H1 (cell line): ENCODE measurements around the gene TMEM145. TPM values are rescaled to one million over a fixed set of nuclear protein-coding genes. Genes with fewer than 3 reads are reported as not detected.

ENCODE experiments used
- BCL11A ChIP-seq, 2 experiments: IDR thresholded peaks; one replicate each; pipeline ENCODE4 v1.6.1; 2011; ENCODE audit warnings: low read depth in 2 of 2, low read length in 2 of 2, mild to moderate bottlenecking in 2 of 2
- CTBP2 ChIP-seq: IDR thresholded peaks from 2 replicates; pipeline ENCODE4 v1.7.0; 2011; ENCODE audit warnings: borderline replicate concordance, mild to moderate bottlenecking, moderate library complexity, mixed read lengths, low read length; ENCODE audit not compliant: insufficient read depth, insufficient read length
- JUND ChIP-seq: IDR thresholded peaks from 2 replicates; pipeline ENCODE4 v1.6.1; 2011; ENCODE audit warnings: mild to moderate bottlenecking, improper control_type of control experiment, low read length
- KDM5A ChIP-seq: fragments of 200-600 bp; IDR thresholded peaks from 2 replicates; pipeline ENCODE4 v1.7.1; 2012; ENCODE audit warnings: mild to moderate bottlenecking, low read length, inconsistent platforms, mixed read lengths
- MAFK ChIP-seq: IDR thresholded peaks from 2 replicates; pipeline ENCODE4 v1.6.1; 2012; ENCODE audit warnings: low read depth, mild to moderate bottlenecking, improper control_type of control experiment, low read length
- RBBP5 ChIP-seq: IDR thresholded peaks from 2 replicates; pipeline ENCODE4 v1.7.1; 2012; ENCODE audit warnings: low read depth, mild to moderate bottlenecking, inconsistent platforms, low read length, moderate library complexity, borderline replicate concordance
- SP2 ChIP-seq: IDR thresholded peaks from 2 replicates; pipeline ENCODE4 v1.6.1; 2012; ENCODE audit warnings: mild to moderate bottlenecking, low read length, inconsistent platforms
- TAF1 ChIP-seq: IDR thresholded peaks from 2 replicates; pipeline ENCODE4 v1.6.1; 2011; ENCODE audit warnings: mild to moderate bottlenecking, low read depth, low read length
- polyA plus RNA-seq, 7 experiments: library from polyadenylated mRNA; depleted of rRNA in 3 of 7; stranded (reverse) in 5 of 7; unstranded in 2 of 7; fragments of >200 nt in 5 of 7; fragments of 200-250 nt in 2 of 7; gene quantifications; 1 replicate in 5 of 7; 2 replicates in 1 of 7; 4 replicates in 1 of 7; pipeline versions ENCODE4 v1.2.1 to v1.2.3, GENCODE V29; 2011 to 2013; ENCODE audit warnings: missing spikeins in 2 of 7, mixed read lengths in 2 of 7
- total RNA-seq: library from RNA; stranded (reverse); fragmentation: NEBNext Ultra II Directional; extraction: Animal tissue kit (Norgen Biotek cat#: 25700); gene quantifications from 2 replicates; pipeline ENCODE4 v1.2.1, GENCODE V29; 2021
- TF ChIP-seq, protein P1 (sequence below): fragments of 300-600 bp; sonication (generic); IDR thresholded peaks from 2 replicates; pipeline ENCODE4 v1.7.1; 2012; ENCODE audit warnings: low read length, moderate library complexity, mild to moderate bottlenecking, inconsistent platforms; ENCODE audit not compliant: insufficient replicate concordance
- TF ChIP-seq, protein P2 (sequence below): IDR thresholded peaks from 2 replicates; pipeline ENCODE4 v1.6.1; 2012; ENCODE audit warnings: inconsistent platforms
- TF ChIP-seq, protein P3 (sequence below): IDR thresholded peaks from 2 replicates; pipeline ENCODE4 v1.6.1; 2012; ENCODE audit warnings: inconsistent platforms

Gene TMEM145
- total and polyA plus RNA-seq, 2 of the 8 experiments (the other 6 are each of a cell fraction or from before 2014, with no cell fraction given): 2.3 to 4.7 TPM

DNA sequence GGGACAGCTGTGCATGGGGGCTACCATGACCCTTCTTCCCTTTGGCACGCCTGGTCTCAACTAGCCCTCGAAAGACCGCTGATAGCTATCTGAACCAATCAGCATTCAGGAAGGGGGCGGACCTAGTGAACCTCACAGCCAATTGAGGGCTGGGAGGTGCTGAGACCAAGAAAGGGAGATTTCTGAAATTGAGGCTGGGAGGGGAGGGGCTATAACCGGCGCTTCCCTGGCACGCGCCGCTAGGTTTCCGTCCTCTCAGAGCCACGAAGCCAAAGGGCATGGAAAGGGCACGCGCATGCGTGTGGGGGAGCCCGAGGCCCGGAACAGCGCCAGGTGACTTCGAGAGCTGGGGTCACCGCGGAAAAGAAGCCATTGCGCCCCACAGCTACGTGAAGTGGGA, 6.5 kb upstream of the TMEM145 start (continued):
- TF ChIP-seq, protein P1, sequence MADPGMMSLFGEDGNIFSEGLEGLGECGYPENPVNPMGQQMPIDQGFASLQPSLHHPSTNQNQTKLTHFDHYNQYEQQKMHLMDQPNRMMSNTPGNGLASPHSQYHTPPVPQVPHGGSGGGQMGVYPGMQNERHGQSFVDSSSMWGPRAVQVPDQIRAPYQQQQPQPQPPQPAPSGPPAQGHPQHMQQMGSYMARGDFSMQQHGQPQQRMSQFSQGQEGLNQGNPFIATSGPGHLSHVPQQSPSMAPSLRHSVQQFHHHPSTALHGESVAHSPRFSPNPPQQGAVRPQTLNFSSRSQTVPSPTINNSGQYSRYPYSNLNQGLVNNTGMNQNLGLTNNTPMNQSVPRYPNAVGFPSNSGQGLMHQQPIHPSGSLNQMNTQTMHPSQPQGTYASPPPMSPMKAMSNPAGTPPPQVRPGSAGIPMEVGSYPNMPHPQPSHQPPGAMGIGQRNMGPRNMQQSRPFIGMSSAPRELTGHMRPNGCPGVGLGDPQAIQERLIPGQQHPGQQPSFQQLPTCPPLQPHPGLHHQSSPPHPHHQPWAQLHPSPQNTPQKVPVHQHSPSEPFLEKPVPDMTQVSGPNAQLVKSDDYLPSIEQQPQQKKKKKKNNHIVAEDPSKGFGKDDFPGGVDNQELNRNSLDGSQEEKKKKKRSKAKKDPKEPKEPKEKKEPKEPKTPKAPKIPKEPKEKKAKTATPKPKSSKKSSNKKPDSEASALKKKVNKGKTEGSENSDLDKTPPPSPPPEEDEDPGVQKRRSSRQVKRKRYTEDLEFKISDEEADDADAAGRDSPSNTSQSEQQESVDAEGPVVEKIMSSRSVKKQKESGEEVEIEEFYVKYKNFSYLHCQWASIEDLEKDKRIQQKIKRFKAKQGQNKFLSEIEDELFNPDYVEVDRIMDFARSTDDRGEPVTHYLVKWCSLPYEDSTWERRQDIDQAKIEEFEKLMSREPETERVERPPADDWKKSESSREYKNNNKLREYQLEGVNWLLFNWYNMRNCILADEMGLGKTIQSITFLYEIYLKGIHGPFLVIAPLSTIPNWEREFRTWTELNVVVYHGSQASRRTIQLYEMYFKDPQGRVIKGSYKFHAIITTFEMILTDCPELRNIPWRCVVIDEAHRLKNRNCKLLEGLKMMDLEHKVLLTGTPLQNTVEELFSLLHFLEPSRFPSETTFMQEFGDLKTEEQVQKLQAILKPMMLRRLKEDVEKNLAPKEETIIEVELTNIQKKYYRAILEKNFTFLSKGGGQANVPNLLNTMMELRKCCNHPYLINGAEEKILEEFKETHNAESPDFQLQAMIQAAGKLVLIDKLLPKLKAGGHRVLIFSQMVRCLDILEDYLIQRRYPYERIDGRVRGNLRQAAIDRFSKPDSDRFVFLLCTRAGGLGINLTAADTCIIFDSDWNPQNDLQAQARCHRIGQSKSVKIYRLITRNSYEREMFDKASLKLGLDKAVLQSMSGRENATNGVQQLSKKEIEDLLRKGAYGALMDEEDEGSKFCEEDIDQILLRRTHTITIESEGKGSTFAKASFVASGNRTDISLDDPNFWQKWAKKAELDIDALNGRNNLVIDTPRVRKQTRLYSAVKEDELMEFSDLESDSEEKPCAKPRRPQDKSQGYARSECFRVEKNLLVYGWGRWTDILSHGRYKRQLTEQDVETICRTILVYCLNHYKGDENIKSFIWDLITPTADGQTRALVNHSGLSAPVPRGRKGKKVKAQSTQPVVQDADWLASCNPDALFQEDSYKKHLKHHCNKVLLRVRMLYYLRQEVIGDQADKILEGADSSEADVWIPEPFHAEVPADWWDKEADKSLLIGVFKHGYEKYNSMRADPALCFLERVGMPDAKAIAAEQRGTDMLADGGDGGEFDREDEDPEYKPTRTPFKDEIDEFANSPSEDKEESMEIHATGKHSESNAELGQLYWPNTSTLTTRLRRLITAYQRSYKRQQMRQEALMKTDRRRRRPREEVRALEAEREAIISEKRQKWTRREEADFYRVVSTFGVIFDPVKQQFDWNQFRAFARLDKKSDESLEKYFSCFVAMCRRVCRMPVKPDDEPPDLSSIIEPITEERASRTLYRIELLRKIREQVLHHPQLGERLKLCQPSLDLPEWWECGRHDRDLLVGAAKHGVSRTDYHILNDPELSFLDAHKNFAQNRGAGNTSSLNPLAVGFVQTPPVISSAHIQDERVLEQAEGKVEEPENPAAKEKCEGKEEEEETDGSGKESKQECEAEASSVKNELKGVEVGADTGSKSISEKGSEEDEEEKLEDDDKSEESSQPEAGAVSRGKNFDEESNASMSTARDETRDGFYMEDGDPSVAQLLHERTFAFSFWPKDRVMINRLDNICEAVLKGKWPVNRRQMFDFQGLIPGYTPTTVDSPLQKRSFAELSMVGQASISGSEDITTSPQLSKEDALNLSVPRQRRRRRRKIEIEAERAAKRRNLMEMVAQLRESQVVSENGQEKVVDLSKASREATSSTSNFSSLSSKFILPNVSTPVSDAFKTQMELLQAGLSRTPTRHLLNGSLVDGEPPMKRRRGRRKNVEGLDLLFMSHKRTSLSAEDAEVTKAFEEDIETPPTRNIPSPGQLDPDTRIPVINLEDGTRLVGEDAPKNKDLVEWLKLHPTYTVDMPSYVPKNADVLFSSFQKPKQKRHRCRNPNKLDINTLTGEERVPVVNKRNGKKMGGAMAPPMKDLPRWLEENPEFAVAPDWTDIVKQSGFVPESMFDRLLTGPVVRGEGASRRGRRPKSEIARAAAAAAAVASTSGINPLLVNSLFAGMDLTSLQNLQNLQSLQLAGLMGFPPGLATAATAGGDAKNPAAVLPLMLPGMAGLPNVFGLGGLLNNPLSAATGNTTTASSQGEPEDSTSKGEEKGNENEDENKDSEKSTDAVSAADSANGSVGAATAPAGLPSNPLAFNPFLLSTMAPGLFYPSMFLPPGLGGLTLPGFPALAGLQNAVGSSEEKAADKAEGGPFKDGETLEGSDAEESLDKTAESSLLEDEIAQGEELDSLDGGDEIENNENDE: no peak
- TF ChIP-seq, protein P2, sequence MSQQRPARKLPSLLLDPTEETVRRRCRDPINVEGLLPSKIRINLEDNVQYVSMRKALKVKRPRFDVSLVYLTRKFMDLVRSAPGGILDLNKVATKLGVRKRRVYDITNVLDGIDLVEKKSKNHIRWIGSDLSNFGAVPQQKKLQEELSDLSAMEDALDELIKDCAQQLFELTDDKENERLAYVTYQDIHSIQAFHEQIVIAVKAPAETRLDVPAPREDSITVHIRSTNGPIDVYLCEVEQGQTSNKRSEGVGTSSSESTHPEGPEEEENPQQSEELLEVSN: peak; percentile 61; the same call in 1 of the 2 replicates
- TF ChIP-seq SP2: peak; percentile 13; the same call in 1 of the 2 replicates
- no peak for TF ChIP-seq RBBP5
- no peak for TF ChIP-seq KDM5A
- TF ChIP-seq, protein P3, sequence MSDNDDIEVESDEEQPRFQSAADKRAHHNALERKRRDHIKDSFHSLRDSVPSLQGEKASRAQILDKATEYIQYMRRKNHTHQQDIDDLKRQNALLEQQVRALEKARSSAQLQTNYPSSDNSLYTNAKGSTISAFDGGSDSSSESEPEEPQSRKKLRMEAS: peak; percentile 21
- TF ChIP-seq JUND: no peak
- no peak for TF ChIP-seq TAF1
- no peak for TF ChIP-seq BCL11A (IDR thresholded peaks at IDR 0.05; ENCODE audit: low read depth in 2 of 2, low read length in 2 of 2)
- TF ChIP-seq MAFK: no peak
- no peak for TF ChIP-seq CTBP2
